CD14-positive monocyte (primary cell): Measurements from ENCODE around the gene DOCK1. TPM values are rescaled to one million over a fixed set of nuclear protein-coding genes. Genes with fewer than 3 reads are reported as not detected.
A peak's percentile ranks its signal among the peaks of the same experiment; 100 is the strongest.

Experiments used
- DNase-seq, 3 donors: peaks; one replicate each; pipeline ENCODE4 v3.0.0-alpha.2; 2011 to 2022
- H2AFZ ChIP-seq: 2 replicates; pipeline ENCODE4 v1.6.0; 2012; ENCODE audit warnings: mild to moderate bottlenecking, low read depth, low read length, inconsistent platforms; ENCODE audit not compliant: insufficient read depth, poor library complexity, severe bottlenecking
- H3K27ac ChIP-seq, 2 donors: 1 replicate in 1 of 2; 2 replicates in 1 of 2; pipeline ENCODE4 v1.5.1; 2012 to 2013; ENCODE audit warnings: low read length in 2 of 2, control low read depth in 1 of 2, inconsistent platforms in 1 of 2, low read depth in 1 of 2, mild to moderate bottlenecking in 1 of 2
- H3K27me3 ChIP-seq, 2 donors: one replicate each; pipeline versions ENCODE4 v1.6.0 to v1.6.1; 2011 to 2013; ENCODE audit warnings: low read length in 2 of 2; ENCODE audit not compliant: control insufficient read depth in 2 of 2, insufficient read depth in 2 of 2
- H3K36me3 ChIP-seq, 2 donors: replicated peaks in 1 of 2; 1 replicate in 1 of 2; 2 replicates in 1 of 2; pipeline versions ENCODE4 v1.5.1 to v1.6.1; 2012 to 2013; ENCODE audit warnings: low read length in 2 of 2, control low read depth in 1 of 2, inconsistent platforms in 1 of 2, mild to moderate bottlenecking in 1 of 2; ENCODE audit not compliant: insufficient read depth in 2 of 2, control insufficient read depth in 1 of 2
- H3K4me1 ChIP-seq, 2 donors: 1 replicate in 1 of 2; 2 replicates in 1 of 2; pipeline versions ENCODE4 v1.5.1 to v1.6.1; 2012 to 2013; ENCODE audit warnings: low read length in 2 of 2, control low read depth in 1 of 2, inconsistent platforms in 1 of 2, mild to moderate bottlenecking in 1 of 2, moderate library complexity in 1 of 2; ENCODE audit not compliant: insufficient read depth in 2 of 2, control insufficient read depth in 1 of 2
- H3K4me2 ChIP-seq: replicated peaks from 2 replicates; pipeline ENCODE3; 2012; ENCODE audit warnings: low read length, moderate library complexity, mild to moderate bottlenecking; ENCODE audit not compliant: poor library complexity, severe bottlenecking; ENCODE audit errors: extremely low read depth
- H3K4me3 ChIP-seq, 3 experiments: fragments of 200-600 bp in 1 of 3; sonication (generic) in 1 of 3; replicated peaks in 1 of 3; 1 replicate in 2 of 3; 2 replicates in 1 of 3; pipeline ENCODE4 v1.5.1; 2011 to 2013; ENCODE audit warnings: low read length in 3 of 3, mild to moderate bottlenecking in 3 of 3, control low read depth in 2 of 3, low read depth in 2 of 3, inconsistent platforms in 1 of 3, moderate library complexity in 1 of 3
- H3K79me2 ChIP-seq: 2 replicates; pipeline ENCODE4 v1.6.0; 2012; ENCODE audit warnings: mild to moderate bottlenecking, control low read depth, inconsistent platforms, low read length, moderate library complexity; ENCODE audit not compliant: insufficient read depth
- H3K9ac ChIP-seq: 2 replicates; pipeline ENCODE4 v1.6.0; 2017; ENCODE audit warnings: low read length, mild to moderate bottlenecking; ENCODE audit not compliant: insufficient read depth, poor library complexity, severe bottlenecking
- H3K9me3 ChIP-seq, 2 donors: replicated peaks in 1 of 2; 1 replicate in 1 of 2; 2 replicates in 1 of 2; pipeline versions ENCODE4 v1.5.1 to v1.6.1; 2012 to 2013; ENCODE audit warnings: low read length in 2 of 2, control low read depth in 1 of 2; ENCODE audit not compliant: control insufficient read depth in 1 of 2, insufficient read depth in 1 of 2
- H4K20me1 ChIP-seq: 2 replicates; pipeline ENCODE4 v1.6.0; 2012; ENCODE audit warnings: mild to moderate bottlenecking, low read length, control low read depth, moderate library complexity; ENCODE audit not compliant: insufficient read depth
- H3K27ac Mint-ChIP-seq, 7 donors: one replicate each; pipeline ENCODE4 v1.8.0; 2020; ENCODE audit warnings: mild to moderate bottlenecking in 7 of 7, mixed read lengths in 7 of 7, moderate library complexity in 6 of 7, inconsistent platforms in 2 of 7
- H3K27me3 Mint-ChIP-seq, 3 donors: one replicate each; pipeline ENCODE4 v1.8.0; 2021 to 2022; ENCODE audit warnings: low read depth in 3 of 3, mild to moderate bottlenecking in 3 of 3, mixed read lengths in 3 of 3, moderate library complexity in 3 of 3, inconsistent platforms in 1 of 3
- H3K36me3 Mint-ChIP-seq, 2 donors: one replicate each; pipeline ENCODE4 v1.8.0; 2020; ENCODE audit warnings: mixed read lengths in 2 of 2, inconsistent platforms in 1 of 2, mild to moderate bottlenecking in 1 of 2
- H3K4me1 Mint-ChIP-seq: one replicate; pipeline ENCODE4 v1.8.0; 2020; ENCODE audit warnings: mild to moderate bottlenecking, mixed read lengths
- H3K4me3 Mint-ChIP-seq, 2 donors: one replicate each; pipeline ENCODE4 v1.8.0; 2020; ENCODE audit warnings: mild to moderate bottlenecking in 2 of 2, mixed read lengths in 2 of 2, moderate library complexity in 1 of 2
- H3K9me3 Mint-ChIP-seq, 7 donors: one replicate each; pipeline ENCODE4 v1.8.0; 2020 to 2022; ENCODE audit warnings: mixed read lengths in 7 of 7, mild to moderate bottlenecking in 6 of 7, moderate library complexity in 6 of 7, inconsistent platforms in 2 of 7
- WGBS: methylation state at CpG from one replicate; pipeline ENCODE4 v1.1.5; 2013; ENCODE audit warnings: missing lambda C conversion rate; ENCODE audit not compliant: insufficient coverage; 5-methylcytosine and 5-hydroxymethylcytosine counted together
- intact Hi-C, 2 donors: fragments of 100-400 bp; cut with micrococcal nuclease; formaldehyde crosslinking; loops; one replicate each; pipeline versions ENCODE4 v1.15.0 to v1.15.1; 2023
- polyA plus RNA-seq, 3 donors: library from polyadenylated mRNA; depleted of rRNA in 1 of 3; unstranded in 2 of 3; stranded (reverse) in 1 of 3; fragments of 300-500 nt in 2 of 3; fragments of >200 nt in 1 of 3; fragmentation: Illumina TruSeq in 2 of 3; gene quantifications; 1 replicate in 2 of 3; 2 replicates in 1 of 3; pipeline ENCODE4 v1.2.3, GENCODE V29; 2012 to 2021
- TF ChIP-seq, protein P1 (sequence below): fragments of 200-600 bp; IDR thresholded peaks from one replicate; pipeline ENCODE4 v1.8.0; 2022; ENCODE audit warnings: antibody characterized with exemption, mild to moderate bottlenecking

The DOCK1 gene
- polyA plus RNA-seq, 3 donors: 0.31 to 0.35 TPM; not detected in 1

- peaks cover 17 to 27% of the 10 kb centered on the region in 2 donors for H3K27me3 ChIP-seq
- H3K9me3 ChIP-seq: peaks cover 5 to 14% of the 10 kb centered on the region in 2 donors
- Mint-ChIP-seq H3K27ac (no peak overlapping the region), H3K36me3 (peaks cover 0 to 2% of the 10 kb centered on the region in 2 donors), H3K4me1 (peaks cover 8% of the 10 kb centered on the region), H3K27me3 (peaks cover 30 to 37% (median 32%) of the 10 kb centered on the region in 3 donors), H3K4me3 (no peak overlapping the region), H3K9me3 (peaks cover 3 to 24% (median 11%) of the 10 kb centered on the region in 7 donors)
- no peak overlapping the region for H3K27ac ChIP-seq
- no peaks in the 10 kb centered on the region for H3K36me3 ChIP-seq
- no peak overlapping the region for H2AFZ ChIP-seq
- H4K20me1 ChIP-seq: no peaks in the 10 kb centered on the region
- intact Hi-C loops: no loop called here
- DNase-seq: no peak
- 97% methylated on average over 3 of the region's 3 CpGs for WGBS
- no peaks in the 10 kb centered on the region for H3K79me2 ChIP-seq
- H3K4me2 ChIP-seq: no peak overlapping the region
- TF ChIP-seq, protein P1, sequence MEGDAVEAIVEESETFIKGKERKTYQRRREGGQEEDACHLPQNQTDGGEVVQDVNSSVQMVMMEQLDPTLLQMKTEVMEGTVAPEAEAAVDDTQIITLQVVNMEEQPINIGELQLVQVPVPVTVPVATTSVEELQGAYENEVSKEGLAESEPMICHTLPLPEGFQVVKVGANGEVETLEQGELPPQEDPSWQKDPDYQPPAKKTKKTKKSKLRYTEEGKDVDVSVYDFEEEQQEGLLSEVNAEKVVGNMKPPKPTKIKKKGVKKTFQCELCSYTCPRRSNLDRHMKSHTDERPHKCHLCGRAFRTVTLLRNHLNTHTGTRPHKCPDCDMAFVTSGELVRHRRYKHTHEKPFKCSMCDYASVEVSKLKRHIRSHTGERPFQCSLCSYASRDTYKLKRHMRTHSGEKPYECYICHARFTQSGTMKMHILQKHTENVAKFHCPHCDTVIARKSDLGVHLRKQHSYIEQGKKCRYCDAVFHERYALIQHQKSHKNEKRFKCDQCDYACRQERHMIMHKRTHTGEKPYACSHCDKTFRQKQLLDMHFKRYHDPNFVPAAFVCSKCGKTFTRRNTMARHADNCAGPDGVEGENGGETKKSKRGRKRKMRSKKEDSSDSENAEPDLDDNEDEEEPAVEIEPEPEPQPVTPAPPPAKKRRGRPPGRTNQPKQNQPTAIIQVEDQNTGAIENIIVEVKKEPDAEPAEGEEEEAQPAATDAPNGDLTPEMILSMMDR: no peak
- no peak overlapping the region for H3K4me3 ChIP-seq
- no peak overlapping the region for H3K9ac ChIP-seq
- peaks cover 5 to 12% of the 10 kb centered on the region in 2 donors for H3K4me1 ChIP-seq
These were observed 3.1 kb upstream of the DOCK1 start for GRCh38 chr10:126902157-126902556.

GRCh38 chr10:126903656-126904360, 1.4 kb upstream of the DOCK1 start:
- TF ChIP-seq, protein P1: no peak
- H3K36me3 Mint-ChIP-seq: peaks cover 0 to 2% of the 10 kb centered on the region in 2 donors
- H3K4me2 ChIP-seq: no peak overlapping the region
- no peak overlapping the region for H3K4me3 ChIP-seq
- intact Hi-C loops: no loop called here
- no peaks in the 10 kb centered on the region for H3K36me3 ChIP-seq
- no peak for DNase-seq
- no peak overlapping the region for H3K9ac ChIP-seq
- WGBS: 19% methylated on average over 8 of the region's 12 CpGs
- H4K20me1 ChIP-seq: no peaks in the 10 kb centered on the region
- peaks cover 30 to 37% (median 32%) of the 10 kb centered on the region in 3 donors for H3K27me3 Mint-ChIP-seq
- H3K9me3 ChIP-seq: peaks cover 3 to 6% of the 10 kb centered on the region in 2 donors
- H3K4me1 Mint-ChIP-seq: peaks cover 8% of the 10 kb centered on the region
- peaks cover 17 to 27% of the 10 kb centered on the region in 2 donors for H3K27me3 ChIP-seq
- H2AFZ ChIP-seq: no peak overlapping the region
- H3K79me2 ChIP-seq: no peaks in the 10 kb centered on the region
- H3K9me3 Mint-ChIP-seq: peaks cover 2 to 14% (median 8%) of the 10 kb centered on the region in 7 donors
- no peak overlapping the region for H3K27ac ChIP-seq
- H3K27ac Mint-ChIP-seq: no peak overlapping the region
- H3K4me3 Mint-ChIP-seq: peak overlapping the region in 1 of 2 donors; percentile 93
- H3K4me1 ChIP-seq: peaks cover 5 to 12% of the 10 kb centered on the region in 2 donors
